WI38 (cell line): Measurements from ENCODE around the gene KLHL28.

Source experiments
- H3K4me3 ChIP-seq: 2 replicates; pipeline ENCODE4 v1.5.1; 2011; ENCODE audit warnings: low read depth, mild to moderate bottlenecking, control low read depth, low read length
- CTCF ChIP-seq: IDR thresholded peaks from 2 replicates; pipeline ENCODE4 v1.5.1; 2012; ENCODE audit warnings: low read depth, mild to moderate bottlenecking, control low read depth, low read length

The KLHL28 gene

GRCh38 chr14:44960146-44960545 is 1.6 kb downstream of the KLHL28 start:
- TF ChIP-seq CTCF: no peak
- H3K4me3 ChIP-seq: peak overlapping the region; percentile 94

GRCh38 chr14:44959538-44959937 is 2.2 kb downstream of the KLHL28 start:
- peak overlapping the region; percentile 94; the same call in 1 of the 2 replicates for H3K4me3 ChIP-seq
- no peak for TF ChIP-seq CTCF

- H3K4me3 ChIP-seq: no peak overlapping the region
- TF ChIP-seq CTCF: no peak
These were observed 4.9 kb downstream of the KLHL28 start for GRCh38 chr14:44956866-44957265.

- no peak for TF ChIP-seq CTCF
- no peak overlapping the region for H3K4me3 ChIP-seq
These were observed 6.2 kb downstream of the KLHL28 start for GRCh38 chr14:44955528-44955927.

GRCh38 chr14:44954750-44955149 is 7.0 kb downstream of the KLHL28 start:
- TF ChIP-seq CTCF: no peak
- H3K4me3 ChIP-seq: no peak overlapping the region

GRCh38 chr14:44952391-44953110 is 9.2 kb downstream of the KLHL28 start:
- no peak for TF ChIP-seq CTCF
- no peak overlapping the region for H3K4me3 ChIP-seq

GRCh38 chr14:44951051-44951450 is 10.7 kb downstream of the KLHL28 start:
- no peak overlapping the region for H3K4me3 ChIP-seq
- no peak for TF ChIP-seq CTCF
